GM19463 (cell line): ENCODE measurements around the gene DDI2.

Experiments
- ATAC-seq: cut with Tn5 transposase; IDR thresholded peaks from one replicate; pipeline ENCODE4 v1.9.1; 2021; ENCODE audit warnings: mild to moderate bottlenecking, moderate library complexity; ENCODE audit not compliant: unreplicated experiment

The DDI2 gene

GRCh38 chr1:15605398-15606383 is 11.6 kb upstream of the DDI2 start:
- no peak for ATAC-seq

DNA sequence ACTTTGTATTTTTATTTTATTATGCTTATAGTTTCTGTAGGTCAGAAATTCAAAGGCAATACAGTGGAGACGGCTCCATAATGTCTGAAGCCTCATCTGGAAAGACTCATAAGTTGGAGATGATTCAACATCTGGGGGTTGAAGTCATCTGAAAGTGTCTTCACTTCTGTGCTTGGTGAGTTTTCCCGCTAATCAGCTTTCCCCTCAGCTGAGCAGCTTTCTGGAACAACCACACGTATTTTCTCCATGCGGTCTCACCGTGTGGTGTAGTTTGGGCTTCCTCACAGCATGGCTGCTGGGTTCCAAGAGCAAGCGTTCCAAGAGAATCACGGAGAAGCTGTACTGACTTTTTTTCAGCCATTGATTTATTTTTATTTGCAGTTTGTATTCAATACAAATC is 7.6 kb upstream of the DDI2 start:
- no peak for ATAC-seq

- no peak for ATAC-seq
Observed at GRCh38 chr1:15610167-15610566, 7.1 kb upstream of the DDI2 start.

GRCh38 chr1:15616373-15617172 is 685 bp upstream of the DDI2 start:
- no peak for ATAC-seq

DNA sequence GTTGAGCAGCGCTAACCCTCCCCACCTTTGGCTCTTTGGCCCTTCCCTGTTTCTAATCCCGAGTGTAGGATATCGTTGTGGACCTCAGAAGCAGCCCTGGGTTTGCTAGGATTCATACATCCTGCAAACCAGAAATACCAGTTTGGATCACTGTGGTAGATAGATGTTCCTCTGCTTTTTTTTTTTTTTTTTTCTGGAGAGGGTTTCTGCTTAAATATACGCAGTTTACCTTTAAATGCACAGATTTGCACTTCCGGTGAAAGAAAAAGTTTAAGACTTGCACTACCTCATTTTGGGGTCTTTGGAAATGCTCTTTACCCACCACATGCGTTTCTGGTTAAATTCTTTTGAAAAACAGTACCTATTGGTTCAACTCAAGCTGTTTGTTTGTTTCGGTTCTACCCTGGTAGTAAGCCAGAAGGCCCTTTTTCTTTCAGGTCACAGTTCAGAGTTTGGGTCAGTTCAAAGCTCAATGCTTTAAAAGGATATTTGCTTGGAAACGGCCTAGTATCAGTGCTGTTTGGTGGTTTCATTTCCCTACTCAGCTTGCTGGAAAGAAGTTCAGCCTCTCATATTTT is 908 bp downstream of the DDI2 start:
- no peak for ATAC-seq

GRCh38 chr1:15618655-15619525 is 1.6 kb downstream of the DDI2 start:
- no peak for ATAC-seq

DNA sequence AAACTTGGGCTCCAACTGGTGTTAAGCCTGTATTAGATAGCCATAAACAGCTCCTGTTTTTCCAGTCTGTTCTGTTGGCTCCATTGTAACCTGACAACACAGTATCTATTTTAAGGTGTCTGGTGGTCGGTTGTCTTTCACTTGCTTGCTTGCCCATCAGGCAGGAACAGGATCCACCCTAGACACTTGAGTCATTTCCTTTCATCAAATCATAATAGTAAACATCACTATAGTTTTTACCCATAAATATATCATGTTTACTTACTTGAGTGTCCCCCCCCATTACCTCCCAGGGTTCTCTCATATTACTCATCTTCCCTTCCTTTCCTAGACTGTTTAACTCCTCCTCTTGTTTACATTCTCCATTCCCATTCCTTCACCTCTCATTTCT is 2.9 kb downstream of the DDI2 start:
- no peak for ATAC-seq

DNA sequence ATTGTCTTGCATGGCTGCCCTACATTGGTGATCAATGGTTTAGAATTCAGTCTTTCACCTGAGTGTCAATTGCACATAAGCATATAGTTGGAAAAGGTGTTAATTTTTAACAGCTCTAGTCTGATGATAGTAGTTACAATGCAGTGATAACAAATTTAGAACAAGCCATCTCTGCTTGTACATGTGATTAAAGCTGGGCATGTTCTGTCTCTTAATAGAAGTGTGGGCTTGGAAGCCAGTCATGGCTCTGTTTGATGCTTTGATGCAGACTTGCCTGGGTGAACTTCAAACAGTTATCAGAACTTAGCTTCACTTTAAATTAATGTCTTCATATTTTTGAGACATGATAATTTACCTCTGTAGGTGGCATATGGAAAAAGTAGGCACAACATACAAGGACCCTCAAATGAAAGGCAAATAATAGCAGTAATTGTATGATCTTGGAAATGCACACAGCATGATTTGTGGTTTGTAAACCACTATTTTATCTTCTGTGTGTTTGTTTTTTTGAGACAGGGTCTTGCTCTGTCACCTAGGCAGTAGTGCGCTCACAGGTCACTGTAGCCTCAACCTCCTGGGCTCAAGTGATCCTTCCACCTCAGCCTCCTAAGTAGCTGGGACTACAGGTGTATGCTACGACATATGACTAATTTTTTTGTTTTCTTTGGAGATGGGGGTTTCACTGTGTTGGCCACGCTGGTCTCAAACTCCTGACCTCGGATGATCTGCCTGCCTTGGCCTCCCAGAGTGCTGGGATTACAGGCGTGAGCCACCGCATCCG is 3.8 kb downstream of the DDI2 start:
- ATAC-seq = no peak

DNA sequence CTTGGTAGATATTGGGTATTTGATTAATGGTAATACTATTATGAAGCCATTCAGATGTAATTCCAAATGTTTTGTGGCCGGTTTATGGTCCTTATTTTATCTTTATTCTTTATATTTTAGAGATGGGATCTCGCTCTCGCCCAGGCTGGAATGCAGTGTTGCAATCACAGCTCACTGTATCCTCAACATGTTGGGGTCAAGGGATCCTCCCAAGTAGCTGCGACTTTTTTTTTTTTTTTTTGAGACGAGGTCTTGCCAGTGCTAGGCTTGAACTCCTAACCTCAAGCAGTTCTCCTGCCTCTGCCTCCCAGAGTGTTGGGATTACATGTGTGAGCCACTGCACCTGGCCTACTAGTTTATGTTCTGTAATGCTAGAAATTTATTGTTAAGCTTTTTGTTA is 4.7 kb downstream of the DDI2 start:
- no peak for ATAC-seq

GRCh38 chr1:15622712-15623373 is 5.6 kb downstream of the DDI2 start:
- no peak for ATAC-seq

- ATAC-seq = no peak
Observed at GRCh38 chr1:15623435-15623834, 6.2 kb downstream of the DDI2 start.

DNA sequence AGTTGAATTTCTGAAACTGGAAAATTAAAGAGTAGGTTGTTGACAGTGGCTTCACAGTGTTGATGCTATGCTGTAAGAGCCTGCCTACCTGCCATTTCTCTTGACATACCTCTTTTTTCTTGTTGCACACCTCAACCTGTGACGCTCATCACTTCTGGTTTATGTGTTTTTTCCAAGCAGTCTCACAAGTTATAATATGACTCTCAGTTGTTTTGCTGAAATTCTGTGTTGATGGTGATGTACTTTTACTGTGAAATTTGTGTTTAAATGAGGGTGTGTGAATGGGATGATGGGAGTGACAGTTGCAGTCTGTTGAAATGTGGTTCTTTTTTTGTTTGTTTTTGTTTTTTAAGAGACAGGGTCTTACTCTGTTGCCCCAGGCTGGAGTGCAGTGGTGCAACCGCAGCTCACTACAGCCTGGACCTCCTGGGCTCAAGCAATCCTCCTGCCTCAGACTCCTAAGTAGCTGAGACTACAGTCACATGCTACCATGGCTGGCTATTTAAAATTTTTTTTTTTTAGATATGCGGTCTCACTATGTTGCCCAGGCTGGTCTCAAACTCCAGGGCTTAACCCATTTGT is 7.0 kb downstream of the DDI2 start:
- no peak for ATAC-seq

DNA sequence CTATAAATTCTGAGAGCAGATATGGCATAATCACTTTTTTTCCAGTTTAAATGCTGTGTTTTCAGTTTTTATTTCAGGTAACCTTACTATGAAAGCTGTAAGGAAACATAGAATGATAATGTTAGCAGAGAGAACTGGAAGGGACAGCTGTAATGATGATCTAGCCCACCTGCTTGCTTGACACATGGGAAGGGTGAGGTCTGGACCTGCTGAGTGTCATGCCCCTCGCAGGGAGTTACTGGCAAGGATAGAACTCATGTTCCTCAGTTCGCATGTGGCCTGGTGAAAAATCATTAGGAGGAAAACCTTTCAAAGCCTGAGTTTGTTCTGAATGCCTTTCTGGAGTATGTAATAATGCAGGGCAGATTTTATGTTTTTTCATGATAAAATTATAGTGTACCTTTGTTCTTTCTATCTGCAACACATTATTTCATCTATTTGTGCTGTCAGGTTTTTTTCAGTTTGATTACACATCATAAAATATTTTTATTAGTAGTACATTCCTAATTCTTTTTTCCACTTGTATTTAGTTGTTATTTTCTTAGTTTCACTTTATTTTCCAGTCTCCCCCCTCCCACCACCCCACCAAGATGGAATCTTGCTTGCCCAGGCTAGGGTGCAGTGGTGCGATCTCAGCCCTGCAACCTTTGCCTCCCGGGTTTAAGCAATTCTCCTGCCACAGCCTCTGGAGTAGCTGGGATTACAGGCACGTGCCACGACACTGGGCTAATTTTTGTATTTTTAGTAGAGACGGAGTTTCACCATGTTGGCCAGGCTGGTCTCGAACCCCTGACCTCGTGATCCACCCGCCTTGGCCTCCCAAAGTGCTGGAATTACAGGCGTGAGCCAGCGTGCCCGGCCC is 8.0 kb downstream of the DDI2 start:
- ATAC-seq = no peak

- no peak for ATAC-seq
Observed at GRCh38 chr1:15626269-15626950, 9.2 kb downstream of the DDI2 start.

GRCh38 chr1:15627343-15627988 is 10.2 kb downstream of the DDI2 start:
- ATAC-seq = peak; percentile 92

GRCh38 chr1:15628003-15628402 is 10.7 kb downstream of the DDI2 start:
- peak; percentile 21 for ATAC-seq
